HG03060 (cell line): ENCODE measurements around the gene CORO2B.

Experiments
- ATAC-seq: cut with Tn5 transposase; IDR thresholded peaks from one replicate; pipeline ENCODE4 v1.9.1; 2021; ENCODE audit warnings: low read depth, moderate number of reproducible peaks; ENCODE audit not compliant: unreplicated experiment

CORO2B gene, protein sequence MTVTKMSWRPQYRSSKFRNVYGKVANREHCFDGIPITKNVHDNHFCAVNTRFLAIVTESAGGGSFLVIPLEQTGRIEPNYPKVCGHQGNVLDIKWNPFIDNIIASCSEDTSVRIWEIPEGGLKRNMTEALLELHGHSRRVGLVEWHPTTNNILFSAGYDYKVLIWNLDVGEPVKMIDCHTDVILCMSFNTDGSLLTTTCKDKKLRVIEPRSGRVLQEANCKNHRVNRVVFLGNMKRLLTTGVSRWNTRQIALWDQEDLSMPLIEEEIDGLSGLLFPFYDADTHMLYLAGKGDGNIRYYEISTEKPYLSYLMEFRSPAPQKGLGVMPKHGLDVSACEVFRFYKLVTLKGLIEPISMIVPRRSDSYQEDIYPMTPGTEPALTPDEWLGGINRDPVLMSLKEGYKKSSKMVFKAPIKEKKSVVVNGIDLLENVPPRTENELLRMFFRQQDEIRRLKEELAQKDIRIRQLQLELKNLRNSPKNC

DNA sequence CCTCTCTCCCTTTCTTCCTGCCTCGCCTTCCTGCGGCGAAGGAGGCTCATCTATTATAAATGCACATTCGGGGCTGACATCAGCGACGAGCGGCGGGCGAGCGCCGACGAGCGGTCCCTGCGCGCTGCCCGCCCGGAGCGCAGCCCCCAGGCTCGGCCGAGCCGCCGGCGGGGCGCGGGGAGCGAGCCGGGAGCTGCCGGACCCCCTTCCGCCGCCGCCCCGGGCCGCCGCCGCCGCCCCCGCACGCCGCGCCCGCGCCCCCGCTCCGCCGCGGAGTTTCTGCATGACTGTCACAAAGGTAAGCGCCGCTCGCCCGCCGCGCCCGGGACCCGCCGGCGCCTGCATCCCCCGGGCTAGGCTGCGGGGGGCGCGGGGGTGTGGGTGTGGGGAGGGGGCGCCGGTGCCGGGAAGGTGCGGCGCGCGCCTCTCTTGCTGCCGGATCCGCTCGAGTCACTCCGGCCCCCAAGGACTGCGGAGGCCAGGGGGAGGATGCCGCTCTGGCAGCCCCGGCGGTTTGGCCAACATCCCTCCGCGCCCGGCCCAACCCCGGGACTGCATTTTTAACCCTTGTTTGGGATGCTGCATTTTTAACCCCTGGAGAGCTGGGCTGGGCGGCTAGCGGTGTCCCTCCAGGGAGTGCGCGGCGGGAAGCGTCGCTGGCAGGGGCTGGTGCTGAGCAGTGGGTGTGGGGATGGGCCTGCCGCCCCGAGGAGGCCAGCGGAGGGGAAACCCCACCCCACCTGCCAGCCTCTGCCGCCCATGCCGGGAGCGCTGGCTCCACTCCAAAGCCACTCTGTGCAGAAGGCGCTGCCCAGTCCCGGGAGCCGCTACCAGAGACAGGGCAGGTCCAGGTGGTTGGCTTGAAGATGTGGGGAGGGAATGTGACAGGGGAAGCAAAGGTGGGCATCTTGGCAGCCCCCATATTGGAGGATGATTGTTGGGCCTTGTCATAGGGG is at the start of gene CORO2B:
CORO2B (plus strand) TSS at position 14 of the 956 bp plus-strand sequence; CDS start at position 284, 270 bp downstream.
- no peak for ATAC-seq

DNA sequence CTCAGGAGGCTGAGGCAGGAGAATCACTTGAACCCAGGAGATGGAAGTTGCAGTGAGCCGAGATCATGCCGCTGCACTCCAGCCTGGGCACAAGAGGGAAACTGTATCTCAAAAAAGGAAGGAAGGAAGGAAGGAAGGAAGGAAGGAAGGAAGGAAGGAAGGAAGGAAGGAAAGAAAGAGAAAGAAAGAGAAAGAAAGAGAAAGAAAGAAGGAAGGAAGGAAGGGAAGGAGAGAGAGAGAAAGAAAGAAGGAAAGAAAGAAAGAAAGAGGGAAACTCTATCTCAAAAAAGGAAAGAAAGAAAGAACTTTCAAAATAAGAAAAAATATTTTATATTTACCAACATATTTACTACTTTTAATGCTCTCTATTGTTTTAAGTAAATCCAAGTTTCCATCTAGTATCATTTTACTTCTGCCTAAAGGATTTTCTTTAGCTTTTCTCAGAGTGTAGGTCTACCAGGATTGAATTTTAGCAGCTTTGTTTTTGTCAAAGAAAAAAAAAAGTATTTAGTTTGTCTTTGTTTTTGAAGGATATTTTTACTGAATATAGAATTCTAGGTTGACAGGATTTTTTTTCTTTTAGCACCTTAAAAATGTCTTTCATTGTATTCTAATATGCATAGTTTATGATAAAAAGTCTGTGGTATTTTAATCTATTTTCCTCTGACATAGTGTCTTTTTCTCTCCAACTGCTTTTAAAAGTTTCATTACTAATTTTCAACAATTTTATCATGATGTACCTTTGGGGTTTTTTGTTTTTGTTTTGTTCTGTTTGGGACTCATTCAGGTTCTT is 47.2 kb upstream of the CORO2B start:
- ATAC-seq, result no peak

DNA sequence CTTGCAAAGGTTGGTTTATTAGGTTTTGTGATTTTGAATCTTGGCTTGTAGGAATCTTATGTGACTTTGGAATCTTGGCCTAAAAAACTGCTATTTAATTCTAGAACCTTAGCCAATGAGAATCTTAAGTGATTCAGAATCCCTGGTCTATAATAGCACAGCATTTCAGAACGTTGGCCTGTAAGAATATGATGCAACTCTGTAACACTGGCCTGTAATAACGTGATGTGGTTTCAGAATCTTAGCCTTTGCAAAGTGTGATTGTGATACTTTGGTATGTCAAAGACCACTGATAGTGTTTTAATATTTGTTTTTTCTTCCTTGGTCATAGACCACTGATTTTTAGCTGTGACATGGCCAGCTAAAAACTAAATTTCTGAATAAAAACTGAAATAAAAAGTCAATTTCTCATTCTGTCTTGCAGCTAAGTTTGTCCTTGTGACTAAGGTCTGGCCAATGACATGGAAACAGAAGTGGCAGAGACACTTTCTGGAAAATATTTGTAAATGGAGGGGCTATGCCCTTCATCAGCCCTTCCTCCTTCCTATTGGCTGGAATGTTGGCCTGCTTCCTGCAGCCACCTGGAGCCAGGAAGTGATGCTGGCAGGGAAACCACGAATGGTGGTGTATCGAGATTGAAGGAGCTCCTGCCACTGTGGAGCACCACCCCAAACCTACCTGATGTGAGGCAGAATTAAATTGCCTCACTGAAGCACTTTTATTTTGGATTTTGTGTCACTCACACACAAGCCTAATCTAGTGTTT is 42.3 kb upstream of the CORO2B start:
- no peak for ATAC-seq

DNA sequence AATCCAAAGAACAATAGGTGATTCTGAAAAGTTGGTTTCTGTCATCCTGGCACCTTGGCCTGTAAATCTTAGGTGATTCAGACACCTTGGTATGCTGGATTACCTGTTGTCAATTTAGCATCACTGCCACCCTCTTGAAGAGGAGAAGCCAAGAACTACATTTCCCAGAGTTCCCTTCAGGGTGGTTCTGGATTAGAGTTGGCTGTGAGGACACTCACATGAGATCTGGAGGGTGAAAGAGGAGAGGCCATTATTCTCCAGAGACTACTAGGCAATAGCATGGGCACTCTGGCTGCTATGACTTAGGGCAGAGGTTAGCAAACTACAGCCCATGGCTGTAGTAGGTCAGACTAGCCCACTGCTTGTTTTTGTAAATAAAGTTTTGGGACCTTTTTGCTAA is 41.7 kb upstream of the CORO2B start:
- no peak for ATAC-seq

DNA sequence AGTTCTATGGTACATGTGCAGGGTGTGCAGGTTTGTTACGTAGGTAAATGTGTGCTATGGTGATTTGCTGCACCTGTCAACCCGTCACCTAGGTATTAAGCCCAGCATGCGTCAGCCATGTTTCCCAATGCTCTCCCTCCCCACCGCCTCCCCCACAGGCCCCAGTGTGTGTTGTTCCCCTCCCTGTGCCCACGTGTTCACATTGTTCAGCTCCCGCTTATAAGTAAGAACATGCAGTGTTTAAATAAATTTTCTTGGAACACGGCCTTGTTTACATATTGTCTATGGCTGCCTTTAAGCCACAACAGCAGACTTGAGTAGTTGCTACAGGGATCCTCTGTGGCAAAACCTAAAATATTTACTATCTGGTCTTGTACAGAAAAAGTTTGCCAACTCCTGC is 41.3 kb upstream of the CORO2B start:
- ATAC-seq, result no peak

DNA sequence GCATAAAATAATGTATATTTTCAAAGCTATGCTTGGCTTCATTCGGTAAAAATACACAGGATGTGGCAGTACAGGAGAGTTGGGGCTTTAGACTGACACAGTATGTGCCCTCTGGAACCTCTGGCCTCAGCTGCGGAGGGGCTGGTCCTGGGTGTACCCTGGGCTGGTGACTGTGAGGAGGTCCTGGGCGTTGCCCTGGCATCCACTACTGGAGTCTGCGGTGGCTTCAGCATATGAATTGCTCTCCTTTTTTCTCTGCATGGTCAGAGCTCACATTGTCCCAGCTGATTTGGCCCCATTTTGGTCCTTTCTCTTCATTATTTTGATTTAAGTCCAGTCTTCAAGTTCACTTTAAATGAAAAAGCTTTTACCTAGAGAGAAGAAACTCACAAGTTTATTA is 40.5 kb upstream of the CORO2B start:
- ATAC-seq, result no peak

DNA sequence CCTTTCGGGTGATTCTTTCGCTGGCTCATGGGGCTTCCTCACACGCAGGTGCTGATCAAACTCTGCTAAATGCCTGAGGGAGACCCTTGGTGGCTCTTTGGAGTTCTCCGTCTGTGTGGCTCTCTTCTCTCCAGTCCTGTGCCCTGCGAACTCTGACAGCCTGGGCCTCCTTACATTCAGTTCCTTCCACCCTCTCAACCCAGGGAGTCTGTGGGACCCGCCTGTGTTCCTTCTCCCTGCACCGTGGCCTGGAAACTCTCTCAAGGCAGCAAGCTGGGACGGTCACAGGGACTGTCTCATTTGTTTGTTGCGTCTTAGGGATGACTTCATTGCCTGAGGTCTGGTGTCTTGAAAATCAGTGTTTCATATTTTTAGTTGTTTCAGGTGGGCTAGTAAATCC is 37.0 kb upstream of the CORO2B start:
- ATAC-seq, result no peak

DNA sequence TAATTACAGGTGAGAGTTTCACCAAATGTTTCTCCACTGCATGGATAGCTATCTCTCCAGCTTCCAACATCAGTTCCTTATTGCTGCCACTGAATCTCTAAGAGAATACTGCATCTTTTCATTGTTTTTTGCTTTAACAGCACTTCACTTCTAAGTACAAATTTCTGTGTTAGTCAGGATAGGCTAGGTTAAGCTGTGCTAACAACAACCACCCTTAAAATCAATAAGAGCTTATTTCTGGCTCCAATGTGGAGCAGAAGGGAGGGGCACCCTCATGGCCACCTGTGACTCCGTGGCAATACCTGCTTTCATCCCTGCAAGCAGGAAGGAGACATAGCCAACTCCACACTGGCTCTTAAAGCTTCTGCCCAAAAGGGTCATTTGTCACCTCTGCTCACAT is 36.4 kb upstream of the CORO2B start:
- ATAC-seq, result no peak

DNA sequence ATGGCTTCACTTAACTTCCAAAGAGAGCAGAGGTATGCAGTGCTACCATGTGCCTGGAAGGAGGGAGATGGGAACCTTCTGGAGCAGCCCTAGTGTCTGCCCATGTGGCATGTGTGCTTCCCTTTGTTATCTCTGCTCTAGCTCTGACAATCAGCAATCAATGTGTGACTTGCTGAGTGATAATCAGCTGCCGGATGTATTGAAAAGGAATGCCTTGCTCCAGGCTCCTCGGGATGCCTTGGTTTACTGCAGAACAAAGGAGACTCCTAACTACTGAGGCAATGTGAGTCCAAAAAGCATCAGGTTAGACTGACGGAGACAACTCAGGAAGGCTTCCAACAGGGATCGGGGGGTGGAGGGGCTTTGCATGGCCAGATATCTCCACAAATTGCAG is 36.0 kb upstream of the CORO2B start:
- ATAC-seq, result no peak

DNA sequence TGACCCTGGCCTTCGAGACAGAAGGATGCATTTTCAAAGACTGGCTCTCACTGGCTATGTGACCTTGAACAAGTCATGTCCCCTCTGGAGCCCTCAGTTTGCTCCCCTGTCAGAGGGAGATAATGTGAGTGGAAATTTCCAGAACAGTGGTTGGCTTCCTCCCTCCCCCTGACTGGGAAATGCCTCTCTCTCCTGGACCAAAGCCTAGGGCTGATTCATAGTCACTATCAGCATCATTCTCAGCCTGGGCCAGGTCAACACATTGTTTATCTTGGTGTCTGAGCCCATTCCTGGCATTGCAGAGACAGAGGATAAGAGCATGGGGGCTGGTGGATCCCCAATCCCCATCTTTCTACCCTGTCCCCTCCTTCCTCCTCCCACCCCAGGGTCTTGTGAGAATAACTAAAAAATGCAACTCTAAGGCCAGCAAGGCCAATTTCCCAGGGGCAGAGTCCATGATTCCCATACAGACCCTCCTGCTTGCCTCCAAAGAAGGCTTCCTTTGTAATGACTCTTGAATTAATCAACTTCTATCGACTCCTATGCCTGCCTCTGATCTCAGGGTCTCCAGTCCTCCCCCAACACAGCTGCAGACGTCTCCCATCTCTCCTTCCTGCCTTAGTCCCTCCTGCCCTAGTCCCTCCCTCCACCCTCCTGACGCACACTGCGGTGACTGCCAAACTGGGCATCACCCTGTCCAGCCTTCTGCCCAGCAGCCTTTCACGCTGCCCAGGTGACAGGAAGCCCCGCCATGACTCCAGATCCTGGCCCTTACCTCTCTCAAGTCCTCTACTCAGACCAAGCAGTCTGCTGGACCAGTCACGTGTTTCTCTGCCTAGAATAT is 35.4 kb upstream of the CORO2B start:
- no peak for ATAC-seq

DNA sequence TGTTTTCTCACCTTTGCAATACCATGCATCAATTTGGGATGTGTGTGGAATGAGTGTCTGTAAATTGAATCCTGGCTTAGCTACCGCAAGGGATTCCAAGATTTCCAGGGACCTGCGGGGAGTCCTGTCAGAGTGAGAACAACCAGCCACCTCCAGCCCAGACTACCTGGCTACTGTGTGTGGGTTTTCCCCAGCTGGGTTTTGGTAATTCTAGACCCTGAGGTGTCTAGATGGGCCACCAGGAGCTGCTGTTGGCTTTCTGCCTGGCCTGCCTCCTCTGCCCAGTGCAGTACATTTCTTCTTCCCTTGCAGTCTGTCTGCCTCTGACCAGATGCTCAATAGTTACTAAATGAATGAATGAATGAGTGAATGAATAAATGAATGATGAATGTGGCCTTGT is 32.5 kb upstream of the CORO2B start:
- ATAC-seq, result no peak

DNA sequence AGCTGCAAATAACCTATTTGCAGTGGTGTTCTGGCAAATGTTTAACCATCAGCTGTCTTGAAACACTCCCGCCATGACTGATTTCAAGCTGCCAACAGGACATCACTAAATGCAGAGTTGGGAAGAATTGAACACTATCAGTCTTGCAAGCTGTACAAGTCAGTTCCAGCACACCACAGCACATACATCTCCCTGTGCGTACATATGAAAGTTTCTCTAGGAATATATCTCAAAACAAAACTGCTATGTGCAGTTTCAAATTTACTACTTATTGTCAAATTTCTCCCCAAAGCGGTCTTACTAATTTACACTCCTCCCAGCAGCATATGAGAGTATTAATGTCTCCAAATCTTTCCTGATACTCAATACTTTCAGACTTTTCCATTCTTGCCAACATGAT is 30.4 kb upstream of the CORO2B start:
- ATAC-seq, result no peak

DNA sequence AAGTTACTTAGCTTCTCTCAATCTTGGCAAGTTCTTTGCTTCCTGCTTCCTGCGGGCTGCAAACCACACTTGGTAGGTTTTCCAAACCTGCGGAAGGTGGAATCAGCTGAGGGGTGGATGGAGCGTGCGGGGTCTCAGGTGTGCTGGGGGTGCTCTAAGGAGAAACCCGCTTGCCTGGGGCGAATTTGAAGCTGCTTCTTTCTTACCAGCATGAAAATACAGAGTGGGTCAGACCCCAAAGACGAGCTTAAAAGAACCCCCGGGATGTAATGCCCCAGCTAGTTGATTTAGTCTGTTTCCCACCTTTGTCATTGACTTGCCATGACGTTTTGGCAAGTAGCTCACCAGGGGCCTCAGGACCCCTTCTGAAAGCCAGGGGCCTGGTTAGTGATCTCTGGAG is 28.8 kb upstream of the CORO2B start:
- ATAC-seq, result no peak

DNA sequence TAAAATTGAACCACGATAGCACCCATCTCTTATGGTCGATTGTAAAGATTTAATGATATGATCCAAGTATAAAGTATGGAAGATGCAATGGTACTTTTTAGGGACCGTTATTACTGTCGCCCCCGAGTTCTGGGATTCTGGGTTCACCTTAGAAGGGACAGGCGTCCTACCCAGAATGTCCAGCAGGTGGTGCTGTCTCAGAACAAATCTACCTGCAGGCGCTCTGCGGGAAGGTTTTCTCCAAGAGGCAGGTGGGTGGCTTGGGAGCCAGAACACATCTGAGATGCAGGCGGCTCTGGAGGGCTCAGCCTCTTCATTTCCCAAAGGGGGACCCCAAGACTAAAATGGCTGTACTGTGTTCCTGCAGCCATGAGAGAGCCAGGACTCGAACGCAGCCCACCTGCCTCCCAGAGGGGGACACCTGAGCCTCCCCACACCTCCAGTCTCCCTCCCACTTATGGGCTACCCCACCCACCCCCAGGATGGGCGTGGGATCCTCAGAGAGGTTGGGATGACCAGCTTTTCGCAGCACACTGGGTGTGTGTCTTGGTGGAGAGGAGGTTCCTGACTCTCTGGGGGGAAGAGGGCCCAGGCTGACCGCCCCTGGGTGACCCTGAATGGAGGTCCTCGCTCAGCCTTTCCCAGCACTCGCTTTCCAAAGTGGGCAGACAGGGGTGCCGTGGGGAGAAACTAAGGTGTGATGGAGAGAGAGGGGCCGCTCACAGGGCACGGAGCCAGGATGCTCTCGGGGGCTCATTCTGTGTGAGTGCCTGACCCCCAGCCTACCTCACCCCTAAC is 28.1 kb upstream of the CORO2B start:
- no peak for ATAC-seq

DNA sequence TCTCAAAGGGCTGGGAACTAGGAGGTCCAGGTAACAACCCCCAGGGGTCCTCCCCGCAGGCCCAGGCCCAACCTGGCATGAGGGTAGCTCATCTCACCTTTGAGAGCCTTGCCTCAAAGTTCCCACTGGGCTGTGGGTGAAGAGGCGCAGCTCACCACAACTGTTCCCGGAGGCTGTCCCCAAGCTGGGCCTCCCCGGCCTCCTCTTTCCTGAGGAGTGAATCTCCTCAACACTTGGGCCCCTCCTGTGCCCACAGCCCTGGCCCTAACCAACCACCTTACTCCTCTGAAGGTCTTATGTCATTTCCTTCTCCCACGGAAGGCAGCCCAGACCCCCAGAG is 27.5 kb upstream of the CORO2B start:
- ATAC-seq, result no peak

DNA sequence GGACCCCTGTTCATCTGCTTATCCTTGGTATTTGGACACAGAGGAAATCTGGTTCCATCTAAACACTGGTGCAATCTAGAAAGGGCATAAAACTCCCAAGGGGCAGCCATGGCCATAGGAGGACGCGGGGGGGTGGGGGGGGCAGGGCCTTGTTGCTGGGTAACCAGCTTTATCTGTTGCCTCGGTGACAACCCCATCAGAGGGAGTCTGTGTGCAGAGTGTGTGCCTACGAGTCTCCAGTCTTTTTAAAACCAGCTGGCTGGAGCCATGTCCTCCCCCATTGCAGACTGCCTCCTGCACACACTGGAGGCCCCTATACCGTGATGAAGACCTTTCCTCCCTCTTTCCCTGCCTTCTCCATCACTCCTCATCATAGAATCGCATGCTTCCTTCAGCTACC is 26.4 kb upstream of the CORO2B start:
- ATAC-seq, result no peak

DNA sequence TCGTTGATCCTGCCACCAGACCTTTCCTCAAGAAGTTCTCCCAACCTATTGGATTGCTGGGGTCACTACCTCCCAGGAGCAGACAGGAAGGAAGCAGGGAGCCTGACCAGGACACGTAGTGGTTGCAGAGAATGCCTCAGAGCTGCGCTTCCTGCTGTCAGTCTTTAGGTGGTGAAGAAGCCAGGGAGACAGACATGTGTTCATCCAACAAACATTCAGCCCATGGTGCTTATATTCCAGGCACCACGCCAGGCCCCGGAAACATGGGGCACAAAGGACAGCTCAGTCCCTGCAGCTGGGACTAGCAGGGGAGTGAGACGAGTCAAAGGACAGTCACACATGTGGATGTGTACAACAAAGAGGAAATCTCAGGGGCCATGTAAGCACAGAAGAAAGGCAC is 26.0 kb upstream of the CORO2B start:
- ATAC-seq, result no peak

DNA sequence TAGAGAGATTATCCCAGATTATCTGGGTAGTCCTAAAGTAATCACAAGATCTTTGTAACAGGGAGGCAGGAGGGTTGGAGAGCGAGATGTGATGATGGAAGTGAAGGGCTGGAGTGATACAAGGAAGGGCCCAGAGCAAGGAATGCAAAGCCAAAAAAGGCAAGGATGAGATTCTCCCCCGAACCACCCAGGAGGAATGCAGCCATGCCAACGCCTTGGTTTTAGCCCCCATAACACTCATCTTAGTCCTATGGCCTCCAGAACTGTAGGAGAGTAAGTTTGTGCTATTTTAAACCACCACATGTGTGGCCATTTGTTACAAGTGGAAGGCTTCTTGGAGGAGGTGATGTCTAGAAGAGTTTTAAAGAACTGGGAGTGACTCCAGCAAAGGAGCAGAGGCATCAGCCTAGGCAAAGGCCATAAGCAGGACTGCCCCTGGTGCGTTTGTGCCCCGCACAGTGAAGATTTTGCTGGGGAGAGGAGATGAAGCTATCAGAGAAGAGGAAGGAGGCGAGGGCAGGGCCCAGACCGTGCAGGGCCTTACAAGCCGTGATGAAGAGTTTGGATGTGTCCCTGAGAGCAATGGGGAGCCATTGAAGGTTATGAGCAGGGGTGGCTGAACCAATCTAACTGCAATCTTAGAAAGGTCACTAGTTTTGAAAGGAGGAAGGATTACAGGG is 25.3 kb upstream of the CORO2B start:
- no peak for ATAC-seq
